Activated CD4-positive, alpha-beta T cell treated with anti-CD3 and anti-CD28 coated beads, Interleukin-10, Interleukin-2, amounts not matched to agents 100 ng/mL and 50 ng/mL, durations not matched to agents 16 hours and 8 hours (primary cell): ENCODE data around the gene PRR23E.

Experiments
- DNase-seq: peaks from one replicate; pipeline ENCODE4 v3.0.0-alpha.2; 2020

The PRR23E gene

GRCh38 chr3:127185962-127186674, 6.8 kb upstream of the PRR23E start:
- DNase-seq = no peak

GRCh38 chr3:127187316-127187715, 5.6 kb upstream of the PRR23E start:
- DNase-seq = no peak

- no peak for DNase-seq
These were observed 410 bp downstream of the PRR23E start for GRCh38 chr3:127193341-127193740.

GRCh38 chr3:127193775-127194174, 844 bp downstream of the PRR23E start:
- no peak for DNase-seq

- no peak for DNase-seq
These were observed 1.8 kb downstream of the PRR23E start for GRCh38 chr3:127194601-127195187.

- DNase-seq = no peak
These were observed 2.5 kb downstream of the PRR23E start for GRCh38 chr3:127195417-127195816.

- no peak for DNase-seq
These were observed 3.1 kb downstream of the PRR23E start for GRCh38 chr3:127196002-127196401.

- no peak for DNase-seq
These were observed 3.8 kb downstream of the PRR23E start for GRCh38 chr3:127196466-127197299.

- no peak for DNase-seq
These were observed 4.6 kb downstream of the PRR23E start for GRCh38 chr3:127197300-127198189.

- no peak for DNase-seq
These were observed 7.3 kb downstream of the PRR23E start for GRCh38 chr3:127200086-127200691.

GRCh38 chr3:127203024-127203423, 10.1 kb downstream of the PRR23E start:
- DNase-seq = no peak

GRCh38 chr3:127204841-127205582, 12.1 kb downstream of the PRR23E start:
- no peak for DNase-seq

- no peak for DNase-seq
These were observed 13.2 kb downstream of the PRR23E start for GRCh38 chr3:127206154-127206553.

GRCh38 chr3:127206611-127207516, 13.9 kb downstream of the PRR23E start:
- no peak for DNase-seq

GRCh38 chr3:127207727-127208482, 15.0 kb downstream of the PRR23E start:
- no peak for DNase-seq

GRCh38 chr3:127208483-127209100, 15.7 kb downstream of the PRR23E start:
- DNase-seq = no peak

- DNase-seq = no peak
These were observed 16.4 kb downstream of the PRR23E start for GRCh38 chr3:127209155-127209839.

- no peak for DNase-seq
These were observed 17.1 kb downstream of the PRR23E start for GRCh38 chr3:127209840-127210653.
